Hepatocyte (in vitro differentiated cells): ENCODE measurements around the gene MASP1. TPM values are rescaled to one million over a fixed set of nuclear protein-coding genes. Genes with fewer than 3 reads are reported as not detected.

ENCODE experiments used
- DNase-seq: peaks from one replicate; pipeline ENCODE4 v3.0.0-alpha.2; 2016; ENCODE audit warnings: low spot score
- H2AFZ ChIP-seq: fragments of 200-600 bp; sonication (generic); 2 replicates; pipeline ENCODE4 v1.6.0; 2016; ENCODE audit warnings: antibody characterized with exemption, mild to moderate bottlenecking
- H3K27ac ChIP-seq: fragments of 200-600 bp; sonication (generic); 2 replicates; pipeline ENCODE4 v1.5.1; 2016; ENCODE audit warnings: mild to moderate bottlenecking
- H3K27me3 ChIP-seq: fragments of 200-600 bp; sonication (generic); 2 replicates; pipeline ENCODE4 v1.6.1; 2016
- H3K36me3 ChIP-seq: fragments of 200-600 bp; sonication (generic); replicated peaks from 2 replicates; pipeline ENCODE4 v1.5.1; 2016; ENCODE audit warnings: low read depth; ENCODE audit not compliant: insufficient read depth
- H3K4me1 ChIP-seq: fragments of 200-600 bp; sonication (generic); 2 replicates; pipeline ENCODE4 v1.5.1; 2016; ENCODE audit warnings: mild to moderate bottlenecking, moderate library complexity; ENCODE audit not compliant: insufficient read depth
- H3K4me2 ChIP-seq: fragments of 200-600 bp; sonication (generic); 2 replicates; pipeline ENCODE4 v1.6.0; 2016
- H3K4me3 ChIP-seq: fragments of 200-600 bp; sonication (generic); 2 replicates; pipeline ENCODE4 v1.5.1; 2016; ENCODE audit warnings: mild to moderate bottlenecking
- H3K79me2 ChIP-seq: fragments of 200-600 bp; sonication (generic); 2 replicates; pipeline ENCODE4 v1.6.0; 2017; ENCODE audit warnings: mild to moderate bottlenecking
- H3K9me2 ChIP-seq: fragments of 200-600 bp; sonication (generic); replicated peaks from 2 replicates; pipeline ENCODE4 v1.6.0; 2017; ENCODE audit warnings: mild to moderate bottlenecking; ENCODE audit not compliant: insufficient read depth
- H3K9me3 ChIP-seq: fragments of 200-600 bp; sonication (generic); 2 replicates; pipeline ENCODE4 v1.5.1; 2016; ENCODE audit warnings: low read depth, mild to moderate bottlenecking
- H4K20me1 ChIP-seq: fragments of 200-600 bp; sonication (generic); 2 replicates; pipeline ENCODE4 v1.6.0; 2016; ENCODE audit warnings: mild to moderate bottlenecking; ENCODE audit not compliant: insufficient read depth, poor library complexity, severe bottlenecking
- EZH2 ChIP-seq: fragments of 200-600 bp; sonication (generic); IDR thresholded peaks from 2 replicates; pipeline ENCODE4 v1.6.1; 2016; ENCODE audit warnings: antibody characterized with exemption, mild to moderate bottlenecking, borderline replicate concordance
- EZH2phosphoT487 ChIP-seq: fragments of 200-600 bp; sonication (generic); IDR thresholded peaks from one replicate; pipeline ENCODE4 v1.6.1; 2018; ENCODE audit warnings: antibody characterized with exemption, mild to moderate bottlenecking, low read depth, moderate library complexity; ENCODE audit not compliant: unreplicated experiment, severe bottlenecking
- WGBS: methylation state at CpG from one replicate; pipeline ENCODE4 v1.1.6; 2016; ENCODE audit warnings: low lambda C conversion rate; ENCODE audit errors: missing lambda C conversion rate; 5-methylcytosine and 5-hydroxymethylcytosine counted together
- polyA plus RNA-seq: library from polyadenylated mRNA; unstranded; fragments of >200 nt; fragmentation: Nextera tagmentation; extraction: Ambion mirVana; gene quantifications from 2 replicates; pipeline ENCODE4 v1.2.1, GENCODE V29; 2016
- total RNA-seq: library from RNA; depleted of rRNA; stranded (reverse); fragments of >200 nt; gene quantifications from 2 replicates; pipeline ENCODE4 v1.2.3, GENCODE V29; 2014
- TF ChIP-seq, protein P1 (sequence below): fragments of 200-600 bp; sonication (generic); IDR thresholded peaks from 2 replicates; pipeline ENCODE4 v1.5.1; 2016; ENCODE audit warnings: antibody characterized with exemption, mild to moderate bottlenecking; ENCODE audit not compliant: poor library complexity

Gene MASP1
- total and polyA plus RNA-seq, 2 experiments from 2014 or later: 23.3 to 29.0 TPM

DNA sequence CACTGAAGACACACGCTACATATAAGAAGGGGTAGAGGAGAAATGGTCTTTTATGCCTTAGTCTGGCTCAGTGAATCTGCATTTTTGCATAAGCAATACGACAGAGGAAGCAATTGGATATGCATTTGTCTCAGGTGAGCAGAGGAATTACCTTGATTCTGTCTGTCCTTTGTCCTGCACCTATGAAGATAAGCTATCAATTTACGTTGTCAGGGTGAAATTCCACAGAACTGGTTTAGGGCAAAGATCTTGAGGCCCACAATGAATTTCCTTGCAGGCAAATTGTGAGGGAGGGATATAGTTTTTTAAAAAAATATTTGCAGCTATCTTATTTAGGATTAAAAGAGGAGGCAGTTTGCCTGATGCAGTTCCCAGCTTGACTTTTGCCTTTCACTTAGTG is 31.6 kb upstream of the MASP1 start:
- Histone ChIP-seq H3K36me3 (no peaks in the 10 kb centered on the region), H3K27ac (peak overlapping the region; percentile 53), H2AFZ (no peak overlapping the region), H3K79me2 (no peaks in the 10 kb centered on the region), H3K4me3 (no peak overlapping the region), H3K27me3 (no peaks in the 10 kb centered on the region), H3K4me2 (peak overlapping the region; percentile 30), H3K9me2 (no peaks in the 10 kb centered on the region), H3K4me1 (peaks cover 19% of the 10 kb centered on the region), H4K20me1 (no peaks in the 10 kb centered on the region), H3K9me3 (no peaks in the 10 kb centered on the region)
- DNase-seq: no peak
- 51% methylated on average over 3 of the region's 3 CpGs for WGBS
- TF ChIP-seq EZH2phosphoT487: no peak
- TF ChIP-seq, protein P1, sequence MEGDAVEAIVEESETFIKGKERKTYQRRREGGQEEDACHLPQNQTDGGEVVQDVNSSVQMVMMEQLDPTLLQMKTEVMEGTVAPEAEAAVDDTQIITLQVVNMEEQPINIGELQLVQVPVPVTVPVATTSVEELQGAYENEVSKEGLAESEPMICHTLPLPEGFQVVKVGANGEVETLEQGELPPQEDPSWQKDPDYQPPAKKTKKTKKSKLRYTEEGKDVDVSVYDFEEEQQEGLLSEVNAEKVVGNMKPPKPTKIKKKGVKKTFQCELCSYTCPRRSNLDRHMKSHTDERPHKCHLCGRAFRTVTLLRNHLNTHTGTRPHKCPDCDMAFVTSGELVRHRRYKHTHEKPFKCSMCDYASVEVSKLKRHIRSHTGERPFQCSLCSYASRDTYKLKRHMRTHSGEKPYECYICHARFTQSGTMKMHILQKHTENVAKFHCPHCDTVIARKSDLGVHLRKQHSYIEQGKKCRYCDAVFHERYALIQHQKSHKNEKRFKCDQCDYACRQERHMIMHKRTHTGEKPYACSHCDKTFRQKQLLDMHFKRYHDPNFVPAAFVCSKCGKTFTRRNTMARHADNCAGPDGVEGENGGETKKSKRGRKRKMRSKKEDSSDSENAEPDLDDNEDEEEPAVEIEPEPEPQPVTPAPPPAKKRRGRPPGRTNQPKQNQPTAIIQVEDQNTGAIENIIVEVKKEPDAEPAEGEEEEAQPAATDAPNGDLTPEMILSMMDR: no peak
- no peak for TF ChIP-seq EZH2

DNA sequence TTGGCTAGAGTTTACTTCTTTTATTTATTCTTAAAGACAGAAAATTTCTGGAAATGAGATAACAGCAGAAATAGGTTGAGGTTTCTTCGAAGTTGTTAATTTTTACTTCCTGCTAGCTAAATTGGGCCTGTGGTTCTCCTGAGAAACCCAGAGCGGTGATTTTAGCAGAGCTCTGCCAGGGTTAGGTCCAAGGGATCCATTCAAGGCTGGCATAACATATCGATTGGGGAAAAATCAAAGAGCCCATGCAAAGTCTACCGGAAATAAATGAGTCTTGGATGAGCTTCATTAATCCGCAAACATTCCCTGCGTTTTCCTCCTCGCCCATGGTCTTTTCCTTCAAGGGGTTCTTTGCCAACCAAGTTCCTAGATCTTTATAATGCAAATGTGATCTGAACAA is 30.8 kb upstream of the MASP1 start:
- TF ChIP-seq, protein P1: no peak
- TF ChIP-seq EZH2 (no peak), EZH2phosphoT487 (no peak)
- no peaks in the 10 kb centered on the region for H3K9me3 ChIP-seq
- H3K9me2 ChIP-seq: no peaks in the 10 kb centered on the region
- no peaks in the 10 kb centered on the region for H3K36me3 ChIP-seq
- 92% methylated on average over 7 of the region's 7 CpGs for WGBS
- no peaks in the 10 kb centered on the region for H3K27me3 ChIP-seq
- H3K4me2 ChIP-seq: no peak overlapping the region
- no peak overlapping the region for H3K4me3 ChIP-seq
- peak overlapping the region; percentile 53 for H3K27ac ChIP-seq
- no peak overlapping the region for H2AFZ ChIP-seq
- H3K4me1 ChIP-seq: peaks cover 19% of the 10 kb centered on the region
- H4K20me1 ChIP-seq: no peaks in the 10 kb centered on the region
- no peaks in the 10 kb centered on the region for H3K79me2 ChIP-seq
- no peak for DNase-seq

DNA sequence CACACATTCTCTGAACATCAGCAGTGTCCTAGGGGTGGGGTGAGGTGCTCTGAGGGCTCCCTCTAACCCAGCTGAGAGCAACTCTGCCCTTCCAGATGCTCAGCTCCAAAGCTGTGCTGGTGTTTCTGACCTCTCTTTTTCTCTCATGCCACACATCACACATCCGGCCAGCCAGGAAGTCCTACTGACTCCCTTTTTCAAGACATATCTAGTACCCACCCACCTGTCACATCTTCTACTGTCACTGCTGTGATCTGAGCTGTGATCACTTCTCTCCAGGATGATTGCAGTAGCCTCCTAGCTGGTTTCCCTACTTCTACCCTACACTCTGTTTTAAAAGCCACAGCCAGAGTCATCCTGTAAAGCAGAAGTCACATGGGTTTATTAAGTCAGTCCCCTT is 30.2 kb upstream of the MASP1 start:
- Histone ChIP-seq H3K27ac (no peak overlapping the region), H3K9me2 (no peaks in the 10 kb centered on the region), H3K79me2 (no peaks in the 10 kb centered on the region), H3K36me3 (no peaks in the 10 kb centered on the region), H2AFZ (no peak overlapping the region), H3K27me3 (no peaks in the 10 kb centered on the region), H3K4me1 (peaks cover 19% of the 10 kb centered on the region), H3K9me3 (no peaks in the 10 kb centered on the region), H3K4me2 (no peak overlapping the region), H3K4me3 (no peak overlapping the region), H4K20me1 (no peaks in the 10 kb centered on the region)
- 95% methylated on average over 1 of the region's 1 CpG for WGBS
- DNase-seq: no peak
- no peak for TF ChIP-seq EZH2
- TF ChIP-seq, protein P1: no peak
- TF ChIP-seq EZH2phosphoT487: no peak
